IMR-90 (cell line): ENCODE data around the gene ARHGAP8. TPM values are rescaled to one million over a fixed set of nuclear protein-coding genes. Genes with fewer than 3 reads are reported as not detected.

ENCODE experiments used
- ATAC-seq: fragments of 200-7000 bp; cut with Tn5 transposase; 2 replicates; pipeline ENCODE4 v1.9.1; 2020; ENCODE audit warnings: low read depth, mild to moderate bottlenecking, moderate library complexity
- BruUV-seq: library from RNA; stranded (reverse); fragments of 400-500 nt; replicated peaks from 2 replicates; lab custom pipeline; 2021; lab: Mats Ljungman, UMichigan
- CTCF ChIA-PET: fragments of 300-600 bp; formaldehyde crosslinking; extraction: SDS; loops from one replicate; lab custom pipeline; 2021; ENCODE audit warnings: antibody characterized with exemption; lab: Yijun Ruan, JAX
- POLR2A ChIA-PET: fragments of 300-600 bp; sonication (Branson Sonifier 250); formaldehyde crosslinking; loops from one replicate; lab custom pipeline; 2022; ENCODE audit warnings: antibody characterized with exemption; ENCODE audit not compliant: unreplicated experiment; lab: Charles Lee
- DNase-seq: peaks from one replicate; pipeline ENCODE4 v3.0.0; 2013
- H2AFZ ChIP-seq: replicated peaks from 2 replicates; pipeline ENCODE3; 2013; ENCODE audit warnings: low read length, mild to moderate bottlenecking; ENCODE audit not compliant: poor library complexity
- H2AK5ac ChIP-seq: 2 replicates; pipeline ENCODE4 v1.6.1; 2013; ENCODE audit warnings: low read depth, low read length, inconsistent platforms
- H2AK9ac ChIP-seq: replicated peaks from 2 replicates; pipeline ENCODE3; 2013; ENCODE audit warnings: mild to moderate bottlenecking, low read depth, low read length, moderate library complexity; ENCODE audit not compliant: poor library complexity
- H2BK120ac ChIP-seq: 2 replicates; pipeline ENCODE4 v1.6.1; 2013; ENCODE audit warnings: low read depth, low read length, inconsistent platforms
- H2BK15ac ChIP-seq: 3 replicates; pipeline ENCODE4 v1.6.1; 2013; ENCODE audit warnings: low read depth, low read length, inconsistent platforms
- H2BK20ac ChIP-seq: 2 replicates; pipeline ENCODE4 v1.6.1; 2013; ENCODE audit warnings: low read depth, mild to moderate bottlenecking, inconsistent platforms, low read length, moderate library complexity
- H2BK5ac ChIP-seq: 2 replicates; pipeline ENCODE4 v1.6.1; 2013; ENCODE audit warnings: mild to moderate bottlenecking, low read depth, low read length, inconsistent platforms; ENCODE audit not compliant: poor library complexity, severe bottlenecking
- H3K14ac ChIP-seq: replicated peaks from 2 replicates; pipeline ENCODE4 v1.6.1; 2013; ENCODE audit warnings: low read depth, low read length, inconsistent platforms
- H3K18ac ChIP-seq: 2 replicates; pipeline ENCODE4 v1.6.1; 2013; ENCODE audit warnings: low read depth, low read length, control low read depth
- H3K23ac ChIP-seq: 2 replicates; pipeline ENCODE4 v1.6.1; 2013; ENCODE audit warnings: low read depth, low read length, inconsistent platforms
- H3K27ac ChIP-seq: 2 replicates; pipeline ENCODE4 v1.5.1; 2013; ENCODE audit warnings: mild to moderate bottlenecking, control low read depth, low read length; ENCODE audit not compliant: insufficient read depth
- H3K27me3 ChIP-seq: 2 replicates; pipeline ENCODE4 v1.6.1; 2013; ENCODE audit warnings: low read length; ENCODE audit not compliant: control insufficient read depth, insufficient read depth
- H3K36me3 ChIP-seq: 2 replicates; pipeline ENCODE4 v1.6.1; 2013; ENCODE audit warnings: low read length, mixed read lengths; ENCODE audit not compliant: control insufficient read depth, insufficient read depth
- H3K4ac ChIP-seq: 2 replicates; pipeline ENCODE4 v1.6.1; 2013; ENCODE audit warnings: low read depth, low read length, inconsistent platforms
- H3K4me1 ChIP-seq: 2 replicates; pipeline ENCODE4 v1.6.1; 2013; ENCODE audit warnings: low read length, mixed read lengths; ENCODE audit not compliant: control insufficient read depth, insufficient read depth
- H3K4me2 ChIP-seq: 2 replicates; pipeline ENCODE4 v1.6.1; 2013; ENCODE audit warnings: low read depth, mild to moderate bottlenecking, control low read depth, low read length, moderate library complexity
- H3K4me3 ChIP-seq: 2 replicates; pipeline ENCODE4 v1.5.1; 2013; ENCODE audit warnings: low read depth, mild to moderate bottlenecking, control low read depth, low read length, moderate library complexity; ENCODE audit not compliant: insufficient read depth
- H3K56ac ChIP-seq: 2 replicates; pipeline ENCODE4 v1.6.1; 2013; ENCODE audit warnings: low read length, inconsistent platforms; ENCODE audit not compliant: insufficient read depth; ENCODE audit errors: extremely low read depth
- H3K79me1 ChIP-seq, 2 experiments: 2 replicates each; pipeline ENCODE4 v1.6.1; 2013; ENCODE audit warnings: low read length in 2 of 2, inconsistent platforms in 1 of 2, low read depth in 1 of 2
- H3K9ac ChIP-seq: 2 replicates; pipeline ENCODE4 v1.6.1; 2013; ENCODE audit warnings: low read depth, low read length, control low read depth
- H3K9me1 ChIP-seq: 2 replicates; pipeline ENCODE4 v1.6.1; 2013; ENCODE audit warnings: low read length, inconsistent platforms; ENCODE audit not compliant: insufficient read depth
- H3K9me3 ChIP-seq: 2 replicates; pipeline ENCODE4 v1.6.1; 2013; ENCODE audit warnings: low read length; ENCODE audit not compliant: control insufficient read depth, insufficient read depth
- H4K20me1 ChIP-seq: 2 replicates; pipeline ENCODE4 v1.6.1; 2013; ENCODE audit warnings: low read length, inconsistent platforms; ENCODE audit not compliant: insufficient read depth
- H4K5ac ChIP-seq: 2 replicates; pipeline ENCODE4 v1.6.1; 2013; ENCODE audit warnings: mild to moderate bottlenecking, low read depth, low read length, control low read depth
- H4K8ac ChIP-seq, 2 experiments: 2 replicates each; pipeline ENCODE4 v1.6.1; 2013; ENCODE audit warnings: low read depth in 2 of 2, low read length in 2 of 2, control low read depth in 1 of 2, inconsistent platforms in 1 of 2
- H4K91ac ChIP-seq: 2 replicates; pipeline ENCODE4 v1.6.1; 2013; ENCODE audit warnings: low read depth, low read length, inconsistent platforms; ENCODE audit not compliant: insufficient read depth
- BHLHE40 ChIP-seq: fragments of 150-350 bp; IDR thresholded peaks from 2 replicates; pipeline ENCODE4 v1.6.1; 2016; ENCODE audit warnings: mild to moderate bottlenecking, low read depth, low read length
- CEBPB ChIP-seq: IDR thresholded peaks from 2 replicates; pipeline ENCODE4 v1.6.1; 2012; ENCODE audit warnings: low read depth, low read length, improper control_type of control experiment
- CHD1 ChIP-seq: IDR thresholded peaks from 2 replicates; pipeline ENCODE4 v1.6.1; 2012; ENCODE audit warnings: low read depth, low read length, improper control_type of control experiment
- MAZ ChIP-seq: IDR thresholded peaks from 2 replicates; pipeline ENCODE4 v1.6.1; 2012; ENCODE audit warnings: low read depth, mild to moderate bottlenecking, low read length, improper control_type of control experiment, moderate library complexity, borderline replicate concordance
- MXI1 ChIP-seq: IDR thresholded peaks from 2 replicates; pipeline ENCODE4 v1.6.1; 2012; ENCODE audit warnings: low read depth, mild to moderate bottlenecking, low read length, moderate library complexity, borderline replicate concordance
- RCOR1 ChIP-seq: IDR thresholded peaks from 2 replicates; pipeline ENCODE4 v1.6.1; 2012; ENCODE audit warnings: mild to moderate bottlenecking, low read length, improper control_type of control experiment; ENCODE audit not compliant: insufficient replicate concordance
- SMC3 ChIP-seq: fragments of 150-350 bp; IDR thresholded peaks from 2 replicates; pipeline ENCODE4 v1.6.1; 2016; ENCODE audit warnings: low read depth, mild to moderate bottlenecking, antibody characterized with exemption, low read length, moderate library complexity
- WGBS, 2 experiments: methylation state at CpG; one replicate each; pipeline versions ENCODE4 v1.1.5 to v1.1.7; 2013; ENCODE audit warnings: missing lambda C conversion rate in 2 of 2; ENCODE audit not compliant: insufficient read length in 1 of 2; ENCODE audit errors: extremely low coverage in 2 of 2; 5-methylcytosine and 5-hydroxymethylcytosine counted together
- dilution Hi-C: fragments of 300-500 bp; cut with HindIII; formaldehyde crosslinking; loops from one replicate; pipeline ENCODE4 v1.14.3; 2018; ENCODE audit warnings: low sequenced_read_pairs; ENCODE audit not compliant: unreplicated experiment
- in situ Hi-C: fragments of 300-500 bp; cut with MboI; formaldehyde crosslinking; loops from 3 replicates; pipeline ENCODE4 v1.14.3; 2019; ENCODE audit warnings: low sequenced_read_pairs, inconsistent platforms, mixed read lengths
- intact Hi-C: fragments of 100-400 bp; cut with micrococcal nuclease; formaldehyde crosslinking; loops from 2 replicates; pipeline ENCODE4 v1.10.0; 2022
- polyA plus RNA-seq, 3 experiments: library from polyadenylated mRNA; depleted of rRNA; stranded (reverse); fragments of >200 nt; gene quantifications; 2 replicates each; pipeline ENCODE4 v1.2.3, GENCODE V29; 2012; ENCODE audit warnings: low replicate concordance in 1 of 3
- total RNA-seq: library from RNA; depleted of rRNA; stranded (reverse); fragments of >200 nt; gene quantifications from 2 replicates; pipeline ENCODE4 v1.2.3, GENCODE V29; 2012

The ARHGAP8 gene
- total and polyA plus RNA-seq, 2 of the 4 experiments (the other 2 are of a cell fraction), result 0.18 to 0.21 TPM

GRCh38 chr22:44845796-44846720, 93.7 kb downstream of the ARHGAP8 start:
- whole genome bisulfite sequencing, 2 experiments, result 76% methylated on average over 8 of the region's 25 CpGs; no CpG with 5 or more reads in 1 of the 2 experiments
- H3K9me3 ChIP-seq, result peaks cover 6% of the 10 kb centered on the region; the same call in 1 of the 2 replicates
- H2AK5ac ChIP-seq, result no peak overlapping the region
- no peak overlapping the region for H2BK5ac ChIP-seq
- no peak overlapping the region for H3K9ac ChIP-seq
- H4K20me1 ChIP-seq, result no peaks in the 10 kb centered on the region
- no peak overlapping the region for H2AK9ac ChIP-seq
- no peak overlapping the region for H3K14ac ChIP-seq
- DNase-seq (no peak), ATAC-seq (no peak)
- dilution Hi-C loops, result no loop called here
- H3K36me3 ChIP-seq, result no peaks in the 10 kb centered on the region
- ChIA-PET CTCF (no interaction called here), POLR2A (no interaction called here)
- no peak overlapping the region for H2BK120ac ChIP-seq
- no peaks in the 10 kb centered on the region for H3K4me1 ChIP-seq
- H3K23ac ChIP-seq, result no peak overlapping the region
- intact Hi-C loops, result no loop called here
- no peak overlapping the region for H4K8ac ChIP-seq
- no peak for TF ChIP-seq RCOR1
- TF ChIP-seq CEBPB, result no peak
- TF ChIP-seq CHD1, result no peak
- TF ChIP-seq BHLHE40, result no peak
- no peak for TF ChIP-seq MAZ
- TF ChIP-seq MXI1, result no peak
- TF ChIP-seq SMC3, result no peak
- H2AFZ ChIP-seq, result no peak overlapping the region
- H3K4me2 ChIP-seq, result no peak overlapping the region
- H2BK20ac ChIP-seq, result no peak overlapping the region
- H3K9me1 ChIP-seq, result no peaks in the 10 kb centered on the region
- no peaks in the 10 kb centered on the region for H3K79me1 ChIP-seq
- no peak overlapping the region for H3K18ac ChIP-seq
- in situ Hi-C loops, result no loop called here
- no peak overlapping the region for H3K4ac ChIP-seq
- H3K27ac ChIP-seq, result no peak overlapping the region
- no peak overlapping the region for H4K91ac ChIP-seq
- H2BK15ac ChIP-seq, result no peak overlapping the region
- H3K56ac ChIP-seq, result no peak overlapping the region
- H4K5ac ChIP-seq, result no peak overlapping the region
- H3K27me3 ChIP-seq, result peaks cover 10% of the 10 kb centered on the region; the same call in 1 of the 2 replicates
- BruUV-seq, result no TSS peak
- no peak overlapping the region for H3K4me3 ChIP-seq
